HEK293 (cell line): Measurements from ENCODE around the gene SHISAL1.
A peak's percentile ranks its signal among the peaks of the same experiment; 100 is the strongest.

Source experiments
- CTCF ChIA-PET: fragments of 350-600 bp; formaldehyde crosslinking; extraction: SDS; loops from one replicate; lab custom pipeline; 2021; ENCODE audit warnings: antibody characterized with exemption; lab: Yijun Ruan, JAX
- POLR2A ChIA-PET: fragments of 300-600 bp; formaldehyde crosslinking; extraction: SDS; loops from one replicate; lab custom pipeline; 2020; ENCODE audit warnings: antibody characterized with exemption, inconsistent platforms; lab: Yijun Ruan, JAX
- H3K27ac ChIP-seq: fragments of 200-500 bp; sonication (Bioruptor generic); 2 replicates; pipeline ENCODE4 v1.5.1; 2014; ENCODE audit warnings: low read depth, low read length, control low read depth, inconsistent platforms; ENCODE audit errors: extremely low read depth
- H3K36me3 ChIP-seq, 2 experiments: fragments of 200-500 bp in 1 of 2; sonication (Bioruptor generic) in 1 of 2; 1 replicate in 1 of 2; 2 replicates in 1 of 2; pipeline ENCODE4 v1.5.1; 2014 to 2017; ENCODE audit warnings: inconsistent platforms in 2 of 2, low read length in 2 of 2; ENCODE audit not compliant: control insufficient read depth in 2 of 2, insufficient read depth in 1 of 2
- H3K4me1 ChIP-seq: fragments of 200-500 bp; sonication (Bioruptor generic); 2 replicates; pipeline ENCODE4 v1.5.1; 2014; ENCODE audit warnings: mild to moderate bottlenecking, low read length, inconsistent platforms; ENCODE audit not compliant: control insufficient read depth, insufficient read depth
- H3K4me3 ChIP-seq: 2 replicates; pipeline ENCODE4 v1.5.1; 2011; ENCODE audit warnings: low read depth, mild to moderate bottlenecking, control low read depth, low read length, moderate library complexity
- H3K9me3 ChIP-seq: fragments of 200-500 bp; sonication (Bioruptor generic); 2 replicates; pipeline ENCODE4 v1.5.1; 2014; ENCODE audit warnings: low read depth, low read length, inconsistent platforms; ENCODE audit not compliant: control insufficient read depth, insufficient read depth
- EGR2 ChIP-seq: fragments of 450-650 bp; formaldehyde crosslinking; IDR thresholded peaks from 2 replicates; pipeline ENCODE4 v1.5.1; 2016; ENCODE audit warnings: low read depth, missing biosample characterization, missing genetic modification characterization
- KLF17 ChIP-seq: fragments of 450-650 bp; formaldehyde crosslinking; IDR thresholded peaks from 2 replicates; pipeline ENCODE4 v1.5.1; 2016; ENCODE audit warnings: missing biosample characterization, missing genetic modification characterization
- KLF8 ChIP-seq: fragments of 450-650 bp; formaldehyde crosslinking; IDR thresholded peaks from 2 replicates; pipeline ENCODE4 v1.5.1; 2016; ENCODE audit warnings: missing biosample characterization, missing genetic modification characterization
- SP7 ChIP-seq: fragments of 450-650 bp; formaldehyde crosslinking; IDR thresholded peaks from 2 replicates; pipeline ENCODE4 v1.5.1; 2016; ENCODE audit warnings: missing biosample characterization, missing genetic modification characterization
- TSHZ1 ChIP-seq: fragments of 450-650 bp; formaldehyde crosslinking; IDR thresholded peaks from 2 replicates; pipeline ENCODE4 v1.5.1; 2016; ENCODE audit warnings: missing biosample characterization, missing genetic modification characterization, borderline replicate concordance
- ZBTB1 ChIP-seq: fragments of 450-650 bp; formaldehyde crosslinking; IDR thresholded peaks from 2 replicates; pipeline ENCODE4 v1.5.1; 2016; ENCODE audit warnings: missing biosample characterization, missing genetic modification characterization
- ZBTB6 ChIP-seq: fragments of 450-650 bp; formaldehyde crosslinking; IDR thresholded peaks from 2 replicates; pipeline ENCODE4 v1.5.1; 2017; ENCODE audit warnings: missing biosample characterization, missing genetic modification characterization
- ZBTB8A ChIP-seq: fragments of 450-650 bp; formaldehyde crosslinking; IDR thresholded peaks from 2 replicates; pipeline ENCODE4 v1.5.1; 2016; ENCODE audit warnings: missing biosample characterization, missing genetic modification characterization
- ZFHX2 ChIP-seq: fragments of 450-650 bp; formaldehyde crosslinking; conservative IDR thresholded peaks from 2 replicates; pipeline ENCODE4 v1.5.1; 2016; ENCODE audit warnings: missing biosample characterization, missing genetic modification characterization
- ZFP69B ChIP-seq: fragments of 450-650 bp; formaldehyde crosslinking; IDR thresholded peaks from 2 replicates; pipeline ENCODE4 v1.5.1; 2016; ENCODE audit warnings: missing biosample characterization, missing genetic modification characterization
- ZNF112 ChIP-seq: fragments of 450-650 bp; formaldehyde crosslinking; IDR thresholded peaks from 2 replicates; pipeline ENCODE4 v1.5.0; 2017; ENCODE audit warnings: missing biosample characterization, missing genetic modification characterization
- ZNF114 ChIP-seq: fragments of 450-650 bp; formaldehyde crosslinking; IDR thresholded peaks from 2 replicates; pipeline ENCODE4 v1.5.0; 2017; ENCODE audit warnings: missing biosample characterization, missing genetic modification characterization
- ZNF169 ChIP-seq: fragments of 450-650 bp; formaldehyde crosslinking; IDR thresholded peaks from 2 replicates; pipeline ENCODE4 v1.5.1; 2016; ENCODE audit warnings: missing biosample characterization, missing genetic modification characterization
- ZNF202 ChIP-seq: fragments of 450-650 bp; formaldehyde crosslinking; IDR thresholded peaks from 2 replicates; pipeline ENCODE4 v1.5.1; 2016; ENCODE audit warnings: missing biosample characterization, missing genetic modification characterization, borderline replicate concordance
- ZNF23 ChIP-seq: fragments of 450-650 bp; formaldehyde crosslinking; IDR thresholded peaks from 2 replicates; pipeline ENCODE4 v1.5.1; 2016; ENCODE audit warnings: missing biosample characterization, missing genetic modification characterization, borderline replicate concordance
- ZNF239 ChIP-seq: fragments of 450-650 bp; formaldehyde crosslinking; IDR thresholded peaks from 2 replicates; pipeline ENCODE4 v1.5.1; 2016; ENCODE audit warnings: missing biosample characterization, missing genetic modification characterization
- ZNF366 ChIP-seq: fragments of 450-650 bp; formaldehyde crosslinking; conservative IDR thresholded peaks from 2 replicates; pipeline ENCODE4 v1.5.1; 2016; ENCODE audit warnings: missing biosample characterization, missing genetic modification characterization
- ZNF398 ChIP-seq: fragments of 450-650 bp; formaldehyde crosslinking; IDR thresholded peaks from 2 replicates; pipeline ENCODE4 v1.5.1; 2017; ENCODE audit warnings: missing biosample characterization, missing genetic modification characterization
- ZNF426 ChIP-seq: fragments of 450-650 bp; formaldehyde crosslinking; IDR thresholded peaks from 2 replicates; pipeline ENCODE4 v1.5.1; 2017; ENCODE audit warnings: missing biosample characterization, missing genetic modification characterization, mild to moderate bottlenecking, inconsistent platforms, moderate library complexity
- ZNF48 ChIP-seq: fragments of 450-650 bp; formaldehyde crosslinking; IDR thresholded peaks from 2 replicates; pipeline ENCODE4 v1.5.1; 2016; ENCODE audit warnings: missing biosample characterization, missing genetic modification characterization
- ZNF501 ChIP-seq: fragments of 450-650 bp; formaldehyde crosslinking; IDR thresholded peaks from 2 replicates; pipeline ENCODE4 v1.5.1; 2016; ENCODE audit warnings: missing biosample characterization, missing genetic modification characterization
- ZNF510 ChIP-seq: fragments of 450-650 bp; formaldehyde crosslinking; IDR thresholded peaks from 2 replicates; pipeline ENCODE4 v1.5.1; 2018; ENCODE audit warnings: mild to moderate bottlenecking, missing genetic modification characterization, missing biosample characterization; ENCODE audit not compliant: insufficient replicate concordance
- ZNF621 ChIP-seq: fragments of 450-650 bp; formaldehyde crosslinking; IDR thresholded peaks from 2 replicates; pipeline ENCODE4 v1.5.1; 2017; ENCODE audit warnings: missing biosample characterization, missing genetic modification characterization
- ZNF624 ChIP-seq: fragments of 450-650 bp; formaldehyde crosslinking; IDR thresholded peaks from 2 replicates; pipeline ENCODE4 v1.5.1; 2017; ENCODE audit warnings: missing biosample characterization, missing genetic modification characterization
- ZNF660 ChIP-seq: fragments of 450-650 bp; IDR thresholded peaks from 2 replicates; pipeline ENCODE4 v1.5.1; 2018; ENCODE audit warnings: missing biosample characterization, mild to moderate bottlenecking, missing genetic modification characterization
- ZNF670 ChIP-seq: fragments of 450-650 bp; formaldehyde crosslinking; IDR thresholded peaks from 2 replicates; pipeline ENCODE4 v1.5.1; 2016; ENCODE audit warnings: missing biosample characterization, missing genetic modification characterization, low read depth
- ZNF792 ChIP-seq: fragments of 450-650 bp; formaldehyde crosslinking; IDR thresholded peaks from 2 replicates; pipeline ENCODE4 v1.5.1; 2016; ENCODE audit warnings: missing biosample characterization, missing genetic modification characterization
- ZSCAN30 ChIP-seq: fragments of 450-650 bp; IDR thresholded peaks from 2 replicates; pipeline ENCODE4 v1.5.1; 2018; ENCODE audit warnings: missing biosample characterization, mild to moderate bottlenecking, missing genetic modification characterization, moderate library complexity

SHISAL1 gene

GRCh38 chr22:44297470-44298061, 15.2 kb downstream of the SHISAL1 start:
- no peak for TF ChIP-seq ZFP69B (tag by site-specific recombination)
- TF ChIP-seq ZNF114 (tag by site-specific recombination) = no peak
- TF ChIP-seq EGR2 (tag by site-specific recombination) = peak; percentile 59
- TF ChIP-seq ZNF23 (tag by site-specific recombination) = no peak
- no peak for TF ChIP-seq ZBTB6 (tag by site-specific recombination)
- TF ChIP-seq ZNF202 (tag by site-specific recombination) = no peak
- no peak for TF ChIP-seq ZNF426 (tag by site-specific recombination)
- TF ChIP-seq ZNF624 (tag by site-specific recombination) = no peak
- no peak for TF ChIP-seq ZNF366 (tag by site-specific recombination)
- no peak for TF ChIP-seq KLF8 (tag by site-specific recombination)
- TF ChIP-seq ZBTB8A (tag by site-specific recombination) = no peak
- no peak for TF ChIP-seq ZNF670 (tag by site-specific recombination)
- no peak for TF ChIP-seq ZNF112
- TF ChIP-seq ZFHX2 (tag by site-specific recombination) = peak; percentile 71
- Histone ChIP-seq H3K36me3 (no peaks in the 10 kb centered on the region), H3K9me3 (peaks cover 2% of the 10 kb centered on the region), H3K4me3 (no peak overlapping the region), H3K4me1 (no peaks in the 10 kb centered on the region), H3K27ac (no peak overlapping the region)
- POLR2A ChIA-PET = no interaction called here
- CTCF ChIA-PET = no interaction called here

- Histone ChIP-seq H3K9me3 (peaks cover 2% of the 10 kb centered on the region), H3K4me3 (no peak overlapping the region), H3K27ac (no peak overlapping the region), H3K4me1 (no peaks in the 10 kb centered on the region), H3K36me3 (no peaks in the 10 kb centered on the region)
- ChIA-PET POLR2A (no interaction called here), CTCF (interaction anchor here (0.6 to 0.7 kb wide), 2 partner anchors 69 to 413 kb away, joined by 3 to 4 read pairs; no protein-coding TSS in a partner anchor)
- no peak for TF ChIP-seq ZNF501 (tag by site-specific recombination)
- no peak for TF ChIP-seq ZSCAN30 (tag by site-specific recombination)
- TF ChIP-seq ZNF239 (tag by site-specific recombination) = no peak
- no peak for TF ChIP-seq SP7
- no peak for TF ChIP-seq ZNF426 (tag by site-specific recombination)
- no peak for TF ChIP-seq TSHZ1 (tag by site-specific recombination)
- TF ChIP-seq ZFHX2 (tag by site-specific recombination) = no peak
- TF ChIP-seq ZNF169 (tag by site-specific recombination) = no peak
- TF ChIP-seq ZNF660 = no peak
- no peak for TF ChIP-seq ZNF792 (tag by site-specific recombination)
- TF ChIP-seq ZNF621 (tag by site-specific recombination) = no peak
- no peak for TF ChIP-seq KLF17 (tag by site-specific recombination)
- no peak for TF ChIP-seq ZNF48 (tag by site-specific recombination)
- TF ChIP-seq ZNF398 (tag by site-specific recombination) = no peak
- no peak for TF ChIP-seq ZNF510 (tag by site-specific recombination)
- no peak for TF ChIP-seq ZBTB1 (tag by site-specific recombination)
Observed at GRCh38 chr22:44295406-44295805, 17.3 kb downstream of the SHISAL1 start.
